ENCODE data around the gene EVA1A.
"Not testable (repeated sequence)": the region's sequence is repeated elsewhere in the genome, so short reads cannot be mapped to it uniquely, and the experiment has no call there.

EVA1A gene

DNA sequence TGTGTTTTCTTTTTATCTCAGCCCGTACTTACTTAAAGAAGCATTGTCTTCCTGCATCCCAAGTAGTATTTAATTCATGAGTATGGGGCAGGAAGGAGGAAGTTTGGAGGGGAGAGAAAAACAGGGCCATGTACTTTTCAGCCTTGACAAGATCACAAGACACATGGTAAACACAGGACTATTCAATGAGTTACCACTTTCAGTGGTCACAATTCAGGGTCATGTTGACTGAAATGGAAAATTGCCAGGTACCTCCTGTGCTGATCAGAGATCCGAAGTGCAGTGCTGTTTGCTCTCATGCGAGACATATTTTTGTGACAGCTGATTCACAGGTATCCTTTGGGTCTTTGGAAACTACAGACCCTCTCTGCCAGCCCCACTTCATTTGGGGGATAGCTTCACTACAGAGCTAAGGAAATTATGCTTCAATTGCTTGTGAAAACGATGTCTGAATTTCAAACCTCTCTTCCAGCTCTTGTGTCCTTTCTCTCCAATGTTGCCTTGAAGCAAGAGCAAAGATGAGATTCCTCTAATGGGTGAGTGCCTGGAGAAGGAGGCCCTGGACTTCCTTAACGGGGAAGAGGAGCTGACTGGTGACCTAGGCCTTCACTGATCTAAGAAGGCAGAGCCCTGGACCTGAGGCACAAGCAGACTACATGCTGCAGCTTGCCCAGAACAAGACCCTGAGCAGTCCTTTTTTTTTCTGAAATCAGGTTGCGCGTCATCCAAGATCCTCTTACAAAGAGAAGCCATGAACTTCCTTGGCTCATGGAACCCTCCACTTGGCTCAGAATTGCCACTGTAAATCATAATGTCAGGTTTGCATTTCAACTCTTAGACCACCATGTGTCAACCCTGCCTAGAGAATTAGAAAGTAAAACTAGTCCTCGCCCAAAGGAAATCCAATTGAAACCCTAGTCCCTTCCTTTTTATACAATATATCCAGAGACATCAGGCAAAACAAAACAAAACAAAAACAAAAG is 44.1 kb downstream of the EVA1A start:
- DNase-seq: no peak

DNA sequence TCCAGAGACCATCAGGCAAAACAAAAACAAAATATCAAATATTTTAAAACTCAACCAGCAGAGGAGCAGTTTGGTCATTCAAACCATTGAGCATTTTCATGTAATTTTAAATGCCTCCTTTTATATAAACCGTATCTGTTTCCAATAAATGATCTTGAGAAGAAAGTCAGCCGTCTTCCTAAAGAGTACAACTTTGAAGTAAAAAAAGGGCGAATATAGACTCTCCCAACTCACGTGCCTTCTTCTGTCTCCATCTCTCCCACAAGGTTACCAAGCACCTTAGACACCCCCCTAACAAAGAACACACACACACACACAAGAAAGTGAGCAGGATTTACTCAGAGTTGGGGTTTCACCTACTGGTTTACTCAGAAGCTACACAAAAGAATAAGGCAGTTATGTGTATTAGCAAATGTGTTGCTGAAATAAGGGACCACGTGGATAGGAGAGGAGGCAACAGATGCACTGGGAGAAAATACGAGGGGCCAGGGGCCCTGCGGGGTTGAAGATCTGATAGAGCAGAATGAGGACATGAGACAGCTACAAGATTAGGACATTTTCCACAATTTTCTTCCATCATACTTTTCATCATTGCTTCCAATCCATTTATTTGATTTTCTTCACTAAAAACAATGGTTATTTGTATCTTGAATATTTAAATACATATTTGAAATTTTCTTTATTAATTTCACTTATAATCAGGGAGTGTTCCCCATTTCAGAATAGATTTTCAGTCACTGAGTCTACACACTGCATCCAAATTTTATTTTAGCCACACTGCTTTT is 45.0 kb downstream of the EVA1A start:
- no peak for DNase-seq

DNA sequence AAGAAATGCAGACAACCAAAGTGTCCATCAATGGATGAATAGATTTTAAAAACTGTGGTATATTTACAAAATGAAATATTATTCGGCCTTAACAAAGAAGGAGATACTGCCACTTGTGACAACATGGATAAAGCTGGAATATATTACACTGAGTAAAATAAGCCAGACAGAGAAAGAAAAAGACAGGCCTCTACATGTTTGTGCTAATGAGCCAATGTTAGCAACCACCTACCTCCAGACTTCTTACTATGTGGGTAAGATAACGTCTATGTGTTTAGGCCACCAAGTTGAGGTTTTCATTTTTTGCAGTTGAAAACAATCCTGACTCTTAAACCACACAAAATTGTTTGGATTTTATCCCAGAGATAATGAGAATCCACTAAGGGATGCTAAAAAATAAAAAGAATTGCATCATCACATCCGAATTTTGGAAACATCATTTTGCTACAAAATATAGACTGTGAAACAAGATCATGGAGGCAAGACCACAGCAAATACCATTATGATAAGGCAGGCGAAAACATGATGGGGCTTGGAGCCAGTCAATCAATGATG is 47.0 kb downstream of the EVA1A start:
- no peak for DNase-seq

DNA sequence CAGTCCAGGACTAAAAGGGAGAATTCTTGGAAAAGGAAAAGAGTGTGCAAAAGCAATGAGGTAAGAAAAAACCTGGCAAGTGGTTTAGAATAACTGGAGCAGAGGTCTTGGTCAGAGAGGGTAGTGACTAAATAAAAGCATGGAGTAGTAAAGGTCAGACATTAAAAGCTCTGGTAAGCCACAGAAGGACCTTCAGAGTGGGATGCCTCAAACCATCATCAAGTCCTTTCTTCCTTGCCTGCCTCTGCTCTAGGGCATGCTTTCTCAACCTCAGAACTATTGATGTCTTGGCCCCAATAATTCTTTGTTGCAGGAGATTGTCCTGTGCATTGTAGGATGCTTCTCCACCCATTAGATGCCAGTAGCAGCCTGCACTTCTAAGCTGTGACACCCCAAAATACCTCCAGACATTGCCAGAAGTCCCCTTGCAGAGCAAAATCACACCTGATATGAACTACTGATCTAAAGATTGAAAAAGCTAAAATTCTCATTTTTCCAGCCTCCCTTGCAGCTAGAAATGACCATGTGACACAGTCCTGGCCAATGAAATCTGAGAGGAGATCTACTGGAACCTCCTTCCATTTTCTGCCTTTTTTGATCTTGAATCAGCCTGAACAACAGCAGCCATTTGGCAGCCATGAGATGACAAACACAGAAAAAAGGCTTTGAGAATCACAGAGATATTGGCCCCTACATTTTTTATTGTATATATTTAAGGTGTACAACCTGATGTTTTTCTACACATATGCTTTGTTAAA is 48.1 kb downstream of the EVA1A start:
- DNase-seq: no peak

DNA sequence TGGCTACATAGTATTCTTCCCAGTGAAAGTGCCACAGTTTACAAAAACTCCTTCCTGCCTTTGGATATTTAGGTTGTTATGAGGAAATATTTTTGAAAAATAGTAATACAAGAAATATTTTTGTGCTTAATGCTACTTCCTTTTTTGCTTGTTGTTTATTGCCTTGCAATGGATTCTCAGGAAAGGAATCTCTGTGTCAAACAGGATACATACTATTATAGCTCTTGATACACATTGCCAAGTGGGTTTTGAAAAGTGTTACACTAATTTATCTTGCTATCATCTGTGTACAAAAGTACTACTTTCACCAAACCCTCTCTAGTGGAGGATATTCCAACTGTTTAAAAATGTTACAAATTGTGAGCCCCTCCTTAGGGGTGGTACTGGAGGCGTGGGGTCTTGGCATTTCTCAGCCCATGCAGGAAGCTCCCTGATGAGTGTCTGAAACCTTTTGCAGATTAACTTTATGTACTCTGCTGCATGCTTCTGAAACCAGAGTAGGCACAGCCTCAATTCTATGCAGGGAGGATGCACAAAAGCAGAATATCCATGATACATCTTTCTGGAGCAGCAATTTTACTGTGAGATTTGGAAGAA is 54.5 kb downstream of the EVA1A start:
- DNase-seq: no peak

DNA sequence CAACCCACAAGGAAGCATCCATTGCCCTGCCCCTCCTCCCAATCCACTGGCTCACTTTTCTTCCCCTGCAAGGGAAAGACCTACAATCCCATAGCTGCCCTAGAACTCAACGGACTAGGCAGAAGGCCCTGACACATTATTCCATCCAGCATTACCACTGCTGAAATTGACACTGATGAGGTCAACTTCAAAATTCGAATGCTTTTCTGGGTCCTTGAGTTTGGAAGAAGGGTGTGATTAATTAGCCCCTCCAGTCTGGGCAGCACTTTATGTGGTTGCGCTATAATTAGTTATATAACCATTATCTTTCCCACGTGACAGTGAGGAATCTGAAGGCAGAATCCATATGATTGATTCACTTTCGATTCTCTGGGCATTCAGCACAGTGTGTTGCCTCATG is 55.7 kb downstream of the EVA1A start:
- no peak for DNase-seq

DNA sequence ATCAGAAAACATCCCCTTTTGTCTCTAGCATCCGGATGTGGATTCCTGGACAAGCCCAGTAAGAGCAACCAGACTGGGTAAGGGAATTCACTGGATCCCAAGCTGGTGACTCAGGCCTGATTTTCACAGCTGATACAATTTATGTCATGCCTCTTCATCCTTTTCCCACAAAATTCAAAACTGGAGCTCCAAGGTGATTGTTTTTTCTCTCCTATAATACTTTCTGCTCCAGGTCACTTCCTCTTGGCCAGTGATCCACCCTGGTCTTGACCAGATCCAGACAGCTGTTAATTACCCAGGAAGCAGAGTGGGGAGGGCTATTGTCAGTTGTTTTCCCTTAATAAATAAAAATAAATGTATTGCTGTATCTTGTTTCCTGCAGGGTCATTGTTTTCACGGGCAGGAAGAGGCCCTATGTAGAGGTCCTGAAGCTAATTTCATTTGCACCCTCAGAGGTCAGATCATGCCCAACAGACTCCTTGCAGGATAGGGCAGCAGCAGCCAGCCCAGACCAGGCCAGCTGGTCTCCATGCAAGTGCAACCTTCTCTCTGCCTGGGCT is 57.6 kb downstream of the EVA1A start:
- DNase-seq: no peak

DNA sequence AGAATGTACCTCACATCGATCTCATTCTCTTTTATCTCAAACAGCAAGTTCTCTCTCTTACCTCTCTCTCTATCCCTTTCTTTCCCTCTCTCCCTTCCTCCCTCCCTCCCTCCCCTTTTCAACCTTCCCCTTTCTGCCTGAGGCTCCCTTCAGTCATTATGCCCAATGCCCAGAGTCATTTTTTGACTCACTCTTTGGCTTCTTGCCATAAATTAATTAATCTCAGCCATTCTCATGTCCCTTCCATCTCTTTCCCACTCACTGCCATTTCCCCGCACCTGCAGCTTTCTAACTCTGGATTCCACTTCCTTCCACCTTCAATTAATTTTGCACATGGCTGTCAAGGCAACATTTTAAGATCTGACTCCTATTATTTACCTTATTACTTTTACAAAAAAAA is 60.1 kb downstream of the EVA1A start:
- no peak for DNase-seq

DNA sequence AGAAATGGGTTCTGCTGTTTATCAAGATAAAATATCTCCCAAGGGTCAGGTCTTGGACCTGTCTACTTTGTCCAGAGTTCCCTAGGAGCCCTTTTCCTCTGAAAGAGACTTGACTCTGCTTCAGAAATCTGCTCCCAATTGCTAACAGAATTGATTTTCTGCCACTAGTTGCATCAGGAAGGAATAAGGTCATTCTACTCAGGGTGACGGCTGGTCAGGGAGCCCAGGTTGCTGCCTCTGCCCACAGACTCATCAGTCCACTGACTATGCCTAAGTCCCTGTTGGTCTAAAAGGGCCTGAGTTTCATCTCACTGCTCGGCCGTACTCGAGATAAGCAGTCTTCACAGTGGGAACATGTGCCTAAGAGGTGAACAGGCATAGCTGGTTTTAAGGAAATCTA is 61.2 kb downstream of the EVA1A start:
- DNase-seq: no peak

DNA sequence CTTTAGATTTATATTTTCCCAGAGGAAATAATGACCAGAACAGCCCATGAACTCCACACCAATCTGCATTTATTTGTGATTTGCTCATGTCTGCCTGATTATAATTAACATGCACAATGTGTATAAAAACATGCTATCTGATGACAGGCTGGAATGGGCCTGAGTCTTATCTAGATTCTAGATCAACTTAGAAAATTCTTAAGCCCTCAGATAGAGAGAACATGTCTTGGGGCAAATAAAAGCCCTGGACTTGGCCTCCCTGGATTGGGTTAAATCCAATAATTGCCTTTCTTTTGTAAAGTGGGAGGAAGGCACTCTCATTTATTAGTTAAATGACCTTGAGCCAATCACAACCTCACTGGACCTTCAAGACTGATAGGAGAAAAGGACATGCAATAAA is 61.8 kb downstream of the EVA1A start:
- DNase-seq: no peak

DNA sequence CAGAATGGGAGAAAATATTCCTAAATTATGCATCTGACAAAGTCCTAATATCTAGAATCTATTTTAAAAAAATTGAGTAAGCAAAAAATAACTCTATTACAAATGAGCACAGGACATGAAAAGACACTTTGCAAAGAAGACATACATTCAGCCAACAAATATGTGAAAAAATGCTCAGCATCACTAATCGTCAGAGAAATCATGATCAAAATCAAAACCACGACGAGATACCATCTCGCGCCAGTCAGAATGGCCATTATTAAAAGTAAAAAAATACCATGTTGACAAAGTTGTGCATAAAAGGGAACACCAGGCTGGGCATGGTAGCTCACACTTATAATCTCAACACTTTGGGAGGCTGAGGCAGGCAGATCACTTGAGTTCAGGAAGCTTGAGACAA is 63.5 kb downstream of the EVA1A start:
- DNase-seq: no peak

DNA sequence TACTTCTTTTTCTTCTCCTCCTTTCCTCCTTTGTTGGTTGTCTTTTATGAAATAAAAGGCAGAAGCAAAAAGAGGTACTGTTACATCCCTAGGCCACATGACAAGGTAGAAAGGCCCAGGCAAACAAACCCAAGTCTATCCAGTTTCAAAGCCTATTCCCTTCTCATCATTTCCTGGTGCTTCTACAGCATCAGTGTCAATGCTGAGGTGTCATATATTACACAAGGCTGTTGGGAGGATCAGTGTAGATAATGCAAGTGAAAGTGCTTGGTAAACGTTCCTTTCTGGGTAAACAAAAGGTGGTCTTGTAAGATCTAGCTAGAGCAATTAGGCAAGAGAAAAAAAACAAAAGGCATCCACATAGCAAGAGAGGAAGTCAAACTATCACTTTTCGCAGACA is 64.9 kb downstream of the EVA1A start:
- DNase-seq: no peak

DNA sequence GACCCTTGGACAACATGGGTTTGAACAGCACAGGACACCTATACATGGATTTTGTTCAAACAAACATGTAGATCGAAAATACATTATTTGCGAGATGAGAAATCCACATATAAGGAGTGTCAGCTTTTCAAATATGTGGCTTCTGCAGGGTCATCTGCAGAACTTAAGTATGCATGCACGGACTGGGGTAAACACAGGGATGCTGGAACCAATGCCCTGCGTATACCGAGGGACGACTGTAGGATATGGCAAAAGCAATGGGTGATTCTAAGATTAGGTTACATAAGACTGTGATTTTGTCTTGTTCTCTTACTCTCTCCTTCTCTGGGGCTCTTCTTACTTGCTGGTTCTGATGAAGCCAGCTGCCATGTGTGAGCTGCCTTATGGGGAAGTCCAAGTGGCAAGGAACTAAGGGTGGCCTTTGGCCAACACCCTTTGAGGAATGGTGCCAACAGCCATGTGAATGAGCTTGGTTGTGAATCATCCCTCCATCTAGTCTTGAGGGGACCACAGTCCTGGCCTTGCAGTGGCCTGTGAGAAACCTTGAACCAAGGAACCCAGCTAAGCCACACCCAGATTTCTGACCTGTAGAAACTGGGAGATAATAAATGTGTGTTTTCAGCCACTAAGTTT is 66.5 kb downstream of the EVA1A start:
- DNase-seq: no peak

DNA sequence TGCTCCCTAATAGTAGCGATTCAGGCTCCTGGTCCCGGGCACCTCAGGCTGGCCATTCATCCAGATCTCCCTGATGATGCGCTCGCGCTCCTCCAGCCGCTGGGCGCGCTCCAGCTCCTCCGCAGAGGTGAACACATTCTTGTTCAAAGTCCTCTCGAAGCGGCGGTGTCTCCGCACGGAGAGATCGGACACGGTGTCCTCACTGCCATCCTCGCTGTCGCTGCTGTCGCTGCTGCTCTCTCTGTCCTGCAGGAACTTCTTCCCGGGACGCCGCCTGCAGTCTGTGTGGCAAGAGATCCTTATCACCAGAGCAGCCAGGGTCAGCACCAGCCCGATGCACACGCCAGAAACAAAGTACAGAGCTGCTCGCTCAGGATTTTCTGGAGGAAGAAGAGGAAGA is 67.5 kb downstream of the EVA1A start:
- DNase-seq: no peak

DNA sequence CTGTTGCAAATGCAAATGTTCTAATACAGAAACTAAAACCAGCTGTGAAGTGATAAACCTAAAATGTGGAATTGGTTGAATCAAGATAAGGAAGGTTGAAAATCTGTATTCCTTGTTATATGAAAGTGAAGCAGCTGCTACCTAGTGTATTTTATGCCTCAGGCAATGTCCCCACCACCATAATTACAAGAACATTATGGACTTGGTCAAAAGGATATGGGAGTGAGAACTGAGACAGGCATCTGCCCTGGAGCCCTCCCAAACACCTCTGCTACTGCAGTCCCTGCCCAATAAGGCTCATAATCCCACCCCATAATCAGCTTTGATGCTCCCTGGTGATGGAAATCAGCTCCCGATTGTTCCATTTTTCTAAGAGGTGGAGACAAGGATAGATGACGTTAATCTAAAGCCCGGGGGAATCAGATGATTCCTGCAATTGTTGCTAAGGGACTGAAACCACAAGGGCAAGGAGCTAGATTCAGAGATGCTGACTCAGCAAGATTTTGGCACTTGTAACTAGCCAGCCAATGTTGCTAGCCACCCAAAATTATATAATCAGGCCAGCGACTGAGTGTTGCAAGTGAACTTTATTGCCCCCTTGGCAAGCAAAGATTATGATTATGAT is 69.5 kb downstream of the EVA1A start:
- DNase-seq: no peak

DNA sequence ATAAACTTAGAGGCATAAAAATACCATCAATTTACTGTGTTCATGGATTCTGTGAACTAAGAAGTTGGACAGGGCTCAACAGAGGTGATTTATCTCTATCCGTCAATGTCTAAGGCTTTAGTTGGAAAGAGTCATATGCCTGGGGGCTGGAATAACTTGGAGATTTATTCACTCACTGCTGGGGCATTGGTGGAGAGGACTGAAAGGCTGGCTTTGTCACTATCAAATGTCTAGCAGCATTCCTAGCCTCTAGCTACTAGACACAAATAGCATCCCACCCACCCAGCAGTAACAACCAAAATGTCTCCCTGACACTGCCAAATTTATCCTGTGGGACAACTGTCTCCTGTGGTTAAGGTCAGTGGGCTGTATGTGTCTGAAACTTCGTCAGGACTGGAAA is 71.0 kb downstream of the EVA1A start:
- no peak for DNase-seq

DNA sequence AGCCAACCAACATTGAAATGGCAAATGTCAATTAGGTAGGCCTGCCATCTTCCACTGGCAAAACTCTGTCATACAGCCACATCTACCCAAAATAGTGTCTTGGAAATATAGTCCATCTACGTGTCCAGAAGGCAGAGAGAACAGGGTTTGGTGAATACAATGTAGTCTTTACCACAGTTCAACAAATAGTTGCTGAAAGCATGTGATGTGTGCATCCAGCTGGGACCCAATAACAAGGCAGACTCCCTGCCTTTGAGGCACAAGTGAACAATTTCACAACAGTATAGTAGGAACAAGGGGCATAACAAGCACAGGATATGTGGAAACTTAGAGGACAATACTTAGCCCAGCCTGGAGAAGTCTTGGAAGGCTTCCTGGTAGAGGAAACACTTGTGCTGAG is 72.6 kb downstream of the EVA1A start:
- no peak for DNase-seq

DNA sequence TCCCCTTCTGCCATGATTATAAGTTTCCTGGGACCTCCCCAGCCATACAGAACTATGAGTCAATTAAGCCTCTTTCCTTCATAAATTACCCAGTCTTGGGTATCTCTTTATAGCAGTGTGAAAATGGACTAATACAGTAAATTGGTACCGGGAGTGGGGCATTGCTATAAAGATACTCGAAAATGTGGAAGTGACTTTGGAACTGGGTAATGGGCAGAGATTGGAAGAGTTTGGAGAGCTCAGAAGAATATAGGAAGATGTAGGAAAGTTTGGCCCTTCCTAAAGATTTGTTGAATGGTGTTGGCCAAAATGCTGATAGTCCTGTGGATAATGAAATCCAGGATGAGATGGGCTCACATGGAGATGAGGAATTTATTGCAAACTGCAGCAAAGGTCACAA is 74.0 kb downstream of the EVA1A start:
- not testable (repeated sequence) for DNase-seq

DNA sequence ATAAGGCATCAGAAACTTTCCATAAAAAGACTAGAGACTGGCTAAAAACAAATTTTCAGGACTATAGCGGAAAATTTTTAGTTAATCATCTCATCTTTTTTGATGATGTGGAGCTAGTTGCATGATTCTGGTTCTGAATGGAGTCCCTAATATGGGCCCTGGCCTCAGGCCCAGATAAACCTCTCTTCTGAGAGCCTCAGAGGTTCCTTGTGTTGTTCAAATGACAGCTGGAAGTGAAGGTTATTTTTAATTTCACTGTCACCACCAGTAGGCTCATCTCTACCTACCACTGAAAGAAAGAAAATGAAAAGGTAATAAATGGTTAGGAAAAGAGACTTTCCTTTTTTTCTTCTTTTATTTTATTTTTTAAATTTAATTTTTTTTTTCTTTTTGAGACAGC is 75.9 kb downstream of the EVA1A start:
- DNase-seq: no peak

DNA sequence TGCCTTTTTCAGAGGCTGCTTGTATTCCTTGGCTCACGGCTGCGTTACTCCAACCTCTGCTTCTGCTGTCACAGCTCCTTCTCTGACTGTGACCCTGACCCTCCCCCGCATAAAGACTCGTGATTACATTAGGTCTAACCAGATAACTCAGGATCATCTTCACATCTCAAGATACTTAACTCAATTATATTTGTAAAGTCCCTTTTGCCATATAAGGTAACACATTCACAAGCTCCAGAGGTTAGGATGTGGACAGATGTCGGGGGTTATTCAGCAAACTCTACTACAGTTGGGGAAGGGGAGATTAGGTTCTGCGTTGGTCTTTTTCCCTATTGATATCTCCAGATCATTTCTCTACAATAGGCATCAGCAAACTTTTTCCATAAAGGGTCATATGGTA is 76.9 kb downstream of the EVA1A start:
- DNase-seq: no peak

DNA sequence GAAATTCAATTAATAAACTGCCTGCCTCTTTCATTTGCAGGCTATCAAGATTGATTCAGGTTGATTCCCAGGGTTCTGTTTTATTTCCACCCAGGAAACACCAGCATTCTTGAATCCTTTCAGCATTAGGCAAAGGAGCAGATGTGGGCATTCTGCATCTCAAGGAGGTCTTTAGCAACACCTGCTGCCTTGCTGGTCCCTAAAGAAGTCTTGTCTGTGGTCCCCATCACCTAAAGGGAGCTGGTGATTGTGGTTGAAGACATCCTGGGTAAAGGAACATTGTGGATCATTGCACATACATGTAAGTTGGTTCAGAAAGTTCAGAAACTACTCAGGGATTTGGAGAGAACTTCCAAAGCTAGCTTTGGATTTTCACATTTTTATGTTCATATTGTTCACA is 78.3 kb downstream of the EVA1A start:
- DNase-seq: no peak
